ENCODE measurements around the gene TBC1D21.
A peak's percentile ranks its signal among the peaks of the same experiment; 100 is the strongest.

Gene TBC1D21

DNA sequence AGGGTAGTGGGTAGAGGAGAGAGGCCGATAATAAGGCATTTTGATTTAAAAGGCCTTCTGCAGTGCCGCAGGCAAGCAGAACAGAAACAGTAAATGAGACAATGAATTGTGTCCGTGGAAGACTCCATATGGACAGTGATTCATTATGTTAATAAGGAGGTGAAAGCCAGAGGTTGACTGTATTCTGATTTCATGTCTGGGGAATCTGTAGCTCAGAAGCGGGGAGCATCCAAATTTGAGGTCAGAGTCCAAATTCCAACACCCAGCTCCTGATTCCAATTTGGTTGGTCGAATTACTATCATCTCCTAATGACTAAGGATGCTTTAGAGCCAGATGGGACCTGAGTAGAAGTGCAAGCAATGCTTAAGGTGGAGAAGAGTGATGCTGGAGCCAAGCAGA is 1.0 kb upstream of the TBC1D21 start:
- ATAC-seq: no peak
- TF ChIP-seq CSRNP3 (CRISPR knock-in tag; IDR thresholded peaks at IDR 0.05) (no peak), ZNF565 (CRISPR knock-in tag; conservative IDR thresholded peaks at IDR 0.05; ENCODE audit: low read depth) (no peak), SNAI2 (CRISPR knock-in tag; IDR thresholded peaks at IDR 0.05) (no peak), TSHZ2 (CRISPR knock-in tag; IDR thresholded peaks at IDR 0.05) (no peak)

DNA sequence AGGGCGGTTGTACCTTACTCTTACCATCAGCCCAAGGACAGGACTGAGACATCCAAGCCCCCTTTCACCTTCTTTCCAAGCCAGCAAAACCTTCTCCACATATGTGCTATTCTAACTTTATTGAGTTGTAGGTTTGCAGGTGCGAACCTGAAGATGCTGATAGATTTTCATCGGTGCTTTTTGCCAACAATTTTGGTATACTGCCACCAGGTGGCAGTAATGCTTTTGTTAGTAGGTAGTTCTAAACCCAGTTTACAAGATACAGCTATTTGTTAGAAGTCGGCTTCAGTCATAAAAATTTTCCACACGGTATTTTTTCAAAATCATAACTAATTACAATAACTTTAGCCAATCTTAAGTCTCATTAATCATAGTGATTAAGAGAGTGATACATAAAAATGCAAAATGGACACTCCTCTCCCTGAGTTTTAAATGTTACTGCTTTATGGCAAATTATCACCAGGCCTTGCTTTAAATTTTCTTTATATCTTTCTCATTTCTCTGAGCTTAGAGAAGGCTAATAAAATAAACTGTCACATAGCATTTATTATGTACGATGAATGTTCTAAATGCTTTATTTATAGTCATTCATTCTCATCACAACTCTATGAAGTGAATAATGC is 636 bp downstream of the TBC1D21 start:
- TF ChIP-seq ISL1 (CRISPR knock-in tag; IDR thresholded peaks at IDR 0.05) (no peak), RARB (CRISPR knock-in tag; IDR thresholded peaks at IDR 0.05) (no peak), SNAI2 (CRISPR knock-in tag; IDR thresholded peaks at IDR 0.05) (no peak), POU6F1 (CRISPR knock-in tag; IDR thresholded peaks at IDR 0.05; ENCODE audit: borderline replicate concordance, low read depth) (no peak), ARNTL (CRISPR knock-in tag; IDR thresholded peaks at IDR 0.05; ENCODE audit: borderline replicate concordance, low read depth) (no peak), OSR1 (CRISPR knock-in tag; IDR thresholded peaks at IDR 0.05) (no peak), CSRNP3 (CRISPR knock-in tag; IDR thresholded peaks at IDR 0.05) (no peak), TOX (CRISPR knock-in tag; IDR thresholded peaks at IDR 0.05; ENCODE audit: borderline replicate concordance) (no peak), ZFP3 (CRISPR knock-in tag; IDR thresholded peaks at IDR 0.05) (no peak), ZNF70 (CRISPR knock-in tag; IDR thresholded peaks at IDR 0.05) (no peak), ZC3H10 (CRISPR knock-in tag; IDR thresholded peaks at IDR 0.05) (no peak), PPARA (CRISPR knock-in tag; IDR thresholded peaks at IDR 0.05; ENCODE audit: borderline replicate concordance) (no peak), PATZ1 (CRISPR knock-in tag; IDR thresholded peaks at IDR 0.05; ENCODE audit: borderline replicate concordance) (no peak)
- TF ChIP-seq, protein P1, sequence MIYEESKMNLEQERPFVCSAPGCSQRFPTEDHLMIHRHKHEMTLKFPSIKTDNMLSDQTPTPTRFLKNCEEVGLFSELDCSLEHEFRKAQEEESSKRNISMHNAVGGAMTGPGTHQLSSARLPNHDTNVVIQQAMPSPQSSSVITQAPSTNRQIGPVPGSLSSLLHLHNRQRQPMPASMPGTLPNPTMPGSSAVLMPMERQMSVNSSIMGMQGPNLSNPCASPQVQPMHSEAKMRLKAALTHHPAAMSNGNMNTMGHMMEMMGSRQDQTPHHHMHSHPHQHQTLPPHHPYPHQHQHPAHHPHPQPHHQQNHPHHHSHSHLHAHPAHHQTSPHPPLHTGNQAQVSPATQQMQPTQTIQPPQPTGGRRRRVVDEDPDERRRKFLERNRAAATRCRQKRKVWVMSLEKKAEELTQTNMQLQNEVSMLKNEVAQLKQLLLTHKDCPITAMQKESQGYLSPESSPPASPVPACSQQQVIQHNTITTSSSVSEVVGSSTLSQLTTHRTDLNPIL (CRISPR knock-in tag; IDR thresholded peaks at IDR 0.05; ENCODE audit: low read depth): no peak
- ATAC-seq: peak; percentile 56; the same call in 2 of the 3 replicates

GRCh38 chr15:73879426-73879825 is 6.1 kb downstream of the TBC1D21 start:
- no peak for TF ChIP-seq ZC3H10 (CRISPR knock-in tag; IDR thresholded peaks at IDR 0.05)
- ATAC-seq: no peak

Data from SK-N-SH treated with all-trans-retinoic acid at 6 μM for 48 hours (cell line).